Upper lobe of left lung (tissue), 6 donors: ENCODE measurements around the gene PRDM9. TPM values are rescaled to one million over a fixed set of nuclear protein-coding genes. Genes with fewer than 3 reads are reported as not detected.

Experiments used
- ATAC-seq, 2 donors: fragments of 200-7000 bp; cut with Tn5 transposase; one replicate each; pipeline ENCODE4 v1.9.1; 2022; ENCODE audit warnings: mild to moderate bottlenecking in 2 of 2, moderate library complexity in 2 of 2; ENCODE audit not compliant: low FRiP score in 2 of 2
- DNase-seq, 2 donors: peaks; one replicate each; pipeline ENCODE4 v3.0.0-alpha.2; 2019 to 2020
- H3K27ac ChIP-seq, 4 donors: fragments of 200-600 bp; sonication (generic); one replicate each; pipeline ENCODE4 v1.5.1; 2016 to 2019
- H3K27me3 ChIP-seq, 4 donors: fragments of 200-600 bp; sonication (generic); one replicate each; pipeline ENCODE4 v1.5.1; 2017 to 2019
- H3K36me3 ChIP-seq, 4 donors: fragments of 200-600 bp; sonication (generic); one replicate each; pipeline ENCODE4 v1.5.1; 2016 to 2019
- H3K4me1 ChIP-seq, 4 donors: fragments of 200-600 bp; sonication (generic); one replicate each; pipeline ENCODE4 v1.5.1; 2018 to 2019
- H3K4me3 ChIP-seq, 4 donors: fragments of 200-600 bp; sonication (generic); one replicate each; pipeline ENCODE4 v1.5.1; 2017 to 2019; ENCODE audit warnings: mild to moderate bottlenecking in 2 of 4, moderate library complexity in 1 of 4
- H3K9me3 ChIP-seq, 4 donors: fragments of 200-600 bp; sonication (generic); one replicate each; pipeline ENCODE4 v1.5.1; 2018 to 2019
- CTCF ChIP-seq, 6 experiments: fragments of 450-650 bp in 4 of 6; fragments of 200-600 bp in 2 of 6; sonication (generic) in 2 of 6; IDR thresholded peaks; one replicate each; pipeline ENCODE4 v1.5.1; 2016 to 2019; ENCODE audit warnings: antibody characterized with exemption in 6 of 6
- EP300 ChIP-seq, 4 donors: sonication (generic); formaldehyde crosslinking; IDR thresholded peaks; one replicate each; pipeline ENCODE4 v1.5.1; 2017; ENCODE audit warnings: antibody characterized with exemption in 4 of 4, control low read depth in 2 of 4
- POLR2A ChIP-seq, 4 donors: fragments of 450-650 bp; IDR thresholded peaks; one replicate each; pipeline ENCODE4 v1.5.1; 2016 to 2017; ENCODE audit warnings: antibody characterized with exemption in 4 of 4, mild to moderate bottlenecking in 2 of 4
- POLR2AphosphoS5 ChIP-seq, 2 donors: sonication (generic); formaldehyde crosslinking; IDR thresholded peaks; one replicate each; pipeline ENCODE4 v1.5.1; 2017; ENCODE audit warnings: antibody characterized with exemption in 2 of 2
- WGBS, 2 donors: methylation state at CpG; one replicate each; pipeline ENCODE4 v1.1.5; 2017 to 2018; 5-methylcytosine and 5-hydroxymethylcytosine counted together
- total RNA-seq, 6 donors: library from RNA; depleted of rRNA in 4 of 6; stranded (reverse); fragments of >200 nt in 4 of 6; gene quantifications; one replicate each; pipeline versions ENCODE4 v1.1.0 to v1.2.1, GENCODE V29; 2016 to 2021
- donor health status: DM: no; HTN: no; CAD: no; lungs with moderate emphysema.
- donor health status: DM: no; HTN: yes; CAD: no; lungs with severe emphysema.

PRDM9 gene
- not detected for total RNA-seq

GRCh38 chr5:23507278-23507685 lies at the start of gene PRDM9:
PRDM9 (plus strand) TSS chr5:23507609; CDS start chr5:23509034, 1,425 bp downstream.
- no peaks in the 10 kb centered on the region for H3K9me3 ChIP-seq
- peak in 1 of 2 donors; percentile 73 for DNase-seq
- peak; percentile 63 to 90 for ATAC-seq
- no peaks in the 10 kb centered on the region for H3K27me3 ChIP-seq
- H3K36me3 ChIP-seq: no peaks in the 10 kb centered on the region
- WGBS, 2 donors: 86 to 94% methylated on average over 23 to 27 of the region's 27 CpGs
- no peak for TF ChIP-seq CTCF (IDR thresholded peaks at IDR 0.05)
- no peak for TF ChIP-seq POLR2A (IDR thresholded peaks at IDR 0.05)
- no peak for TF ChIP-seq EP300 (IDR thresholded peaks at IDR 0.05)
- TF ChIP-seq POLR2AphosphoS5 (IDR thresholded peaks at IDR 0.05): no peak
- H3K27ac ChIP-seq: no peak within 1 kb of the TSS
- no peaks in the 10 kb centered on the region for H3K4me1 ChIP-seq
- peak within 1 kb of the TSS in 2 of 4 donors; percentile 11 to 27 for H3K4me3 ChIP-seq

DNA sequence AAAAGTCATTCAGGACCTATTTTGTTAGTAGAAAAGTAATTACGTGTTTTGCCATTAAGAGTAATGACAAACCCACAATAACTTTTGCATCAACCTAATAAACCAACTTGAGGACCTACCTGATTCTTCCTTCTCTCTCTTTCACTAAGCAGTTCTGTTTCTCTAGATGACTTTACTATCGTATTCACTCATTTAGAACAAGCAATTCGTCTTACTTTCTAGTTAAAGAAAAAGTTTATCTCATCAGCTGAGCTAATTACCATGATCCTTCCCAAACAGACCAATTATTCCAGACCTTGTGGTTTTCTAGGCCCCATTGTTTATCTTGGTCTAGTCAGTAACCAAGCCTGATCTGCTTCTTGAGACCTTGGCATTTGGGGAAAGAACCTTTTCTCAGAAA lies 49.6 kb upstream of the PRDM9 start:
- no peaks in the 10 kb centered on the region for H3K4me1 ChIP-seq
- WGBS, 2 donors: 73 to 84% methylated on average over 3 of the region's 3 CpGs
- no peaks in the 10 kb centered on the region for H3K27me3 ChIP-seq
- no peak for ATAC-seq
- no peaks in the 10 kb centered on the region for H3K36me3 ChIP-seq
- no peak for DNase-seq
- H3K9me3 ChIP-seq: no peaks in the 10 kb centered on the region
- H3K27ac ChIP-seq: no peak overlapping the region
- no peak overlapping the region for H3K4me3 ChIP-seq
- TF ChIP-seq POLR2A (IDR thresholded peaks at IDR 0.05) (no peak), POLR2AphosphoS5 (IDR thresholded peaks at IDR 0.05) (no peak), CTCF (IDR thresholded peaks at IDR 0.05) (no peak), EP300 (IDR thresholded peaks at IDR 0.05) (no peak)

DNA sequence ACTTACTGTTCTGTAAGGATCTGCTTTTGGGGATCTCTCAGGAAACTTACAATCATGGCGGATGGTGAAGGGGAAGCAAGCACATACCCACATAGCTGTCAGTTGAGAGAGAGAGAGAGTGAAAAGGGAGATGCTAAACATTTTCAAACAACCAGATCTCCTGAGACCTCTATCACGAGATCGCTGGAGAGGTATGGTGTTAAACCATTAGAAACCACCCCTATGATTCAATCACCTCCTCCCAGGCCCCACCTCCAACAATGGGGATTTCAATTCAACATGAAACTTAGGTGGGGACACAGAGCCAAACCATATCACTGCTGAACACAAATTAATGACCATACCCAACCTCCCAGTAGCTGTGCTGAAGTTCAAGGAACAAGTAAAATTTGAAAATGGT lies 48.2 kb upstream of the PRDM9 start:
- TF ChIP-seq EP300 (IDR thresholded peaks at IDR 0.05) (no peak), CTCF (IDR thresholded peaks at IDR 0.05) (no peak), POLR2AphosphoS5 (IDR thresholded peaks at IDR 0.05) (no peak)
- DNase-seq (no peak), ATAC-seq (no peak)
- 88 to 94% methylated on average over 3 of the region's 3 CpGs for WGBS, 2 donors
- Histone ChIP-seq H3K27me3 (no peaks in the 10 kb centered on the region), H3K4me3 (no peak overlapping the region), H3K27ac (no peak overlapping the region), H3K36me3 (no peaks in the 10 kb centered on the region), H3K9me3 (no peaks in the 10 kb centered on the region), H3K4me1 (no peaks in the 10 kb centered on the region)

GRCh38 chr5:23461576-23461975 lies 45.8 kb upstream of the PRDM9 start:
- Histone ChIP-seq H3K4me3 (no peak overlapping the region), H3K27ac (no peak overlapping the region), H3K27me3 (no peaks in the 10 kb centered on the region), H3K4me1 (no peaks in the 10 kb centered on the region), H3K9me3 (peaks cover 0 to 2% (median 0%) of the 10 kb centered on the region in 4 donors), H3K36me3 (no peaks in the 10 kb centered on the region)
- 86 to 91% methylated on average over 1 of the region's 1 CpG for WGBS, 2 donors
- no peak for TF ChIP-seq POLR2AphosphoS5 (IDR thresholded peaks at IDR 0.05)
- TF ChIP-seq CTCF (IDR thresholded peaks at IDR 0.05): no peak
- no peak for TF ChIP-seq POLR2A (IDR thresholded peaks at IDR 0.05)
- no peak for TF ChIP-seq EP300 (IDR thresholded peaks at IDR 0.05)
- DNase-seq (no peak), ATAC-seq (no peak)

GRCh38 chr5:23466401-23466912 lies 41.0 kb upstream of the PRDM9 start:
- no peaks in the 10 kb centered on the region for H3K4me1 ChIP-seq
- ATAC-seq (no peak), DNase-seq (no peak)
- H3K4me3 ChIP-seq: no peak overlapping the region
- H3K9me3 ChIP-seq: peaks cover 0 to 6% (median 0%) of the 10 kb centered on the region in 4 donors
- TF ChIP-seq POLR2AphosphoS5 (IDR thresholded peaks at IDR 0.05) (no peak), CTCF (IDR thresholded peaks at IDR 0.05) (no peak), POLR2A (IDR thresholded peaks at IDR 0.05) (no peak), EP300 (IDR thresholded peaks at IDR 0.05) (no peak)
- 16 to 27% methylated on average over 2 of the region's 2 CpGs for WGBS, 2 donors
- no peak overlapping the region for H3K27ac ChIP-seq
- no peaks in the 10 kb centered on the region for H3K27me3 ChIP-seq
- H3K36me3 ChIP-seq: no peaks in the 10 kb centered on the region
